Astrocyte (in vitro differentiated cells and primary cell): Measurements from ENCODE around the gene PPP3CA.

Experiments
- EZH2 ChIP-seq: IDR thresholded peaks from 2 replicates; pipeline ENCODE4 v1.6.1; 2012; ENCODE audit warnings: mild to moderate bottlenecking, low read length, inconsistent platforms; ENCODE audit not compliant: insufficient read depth
- TF ChIP-seq, protein P1 (sequence below): IDR thresholded peaks from 2 replicates; pipeline ENCODE4 v1.5.1; 2011; ENCODE audit warnings: low read depth, mild to moderate bottlenecking, inconsistent platforms, low read length, moderate library complexity; ENCODE audit not compliant: insufficient read depth

DNA sequence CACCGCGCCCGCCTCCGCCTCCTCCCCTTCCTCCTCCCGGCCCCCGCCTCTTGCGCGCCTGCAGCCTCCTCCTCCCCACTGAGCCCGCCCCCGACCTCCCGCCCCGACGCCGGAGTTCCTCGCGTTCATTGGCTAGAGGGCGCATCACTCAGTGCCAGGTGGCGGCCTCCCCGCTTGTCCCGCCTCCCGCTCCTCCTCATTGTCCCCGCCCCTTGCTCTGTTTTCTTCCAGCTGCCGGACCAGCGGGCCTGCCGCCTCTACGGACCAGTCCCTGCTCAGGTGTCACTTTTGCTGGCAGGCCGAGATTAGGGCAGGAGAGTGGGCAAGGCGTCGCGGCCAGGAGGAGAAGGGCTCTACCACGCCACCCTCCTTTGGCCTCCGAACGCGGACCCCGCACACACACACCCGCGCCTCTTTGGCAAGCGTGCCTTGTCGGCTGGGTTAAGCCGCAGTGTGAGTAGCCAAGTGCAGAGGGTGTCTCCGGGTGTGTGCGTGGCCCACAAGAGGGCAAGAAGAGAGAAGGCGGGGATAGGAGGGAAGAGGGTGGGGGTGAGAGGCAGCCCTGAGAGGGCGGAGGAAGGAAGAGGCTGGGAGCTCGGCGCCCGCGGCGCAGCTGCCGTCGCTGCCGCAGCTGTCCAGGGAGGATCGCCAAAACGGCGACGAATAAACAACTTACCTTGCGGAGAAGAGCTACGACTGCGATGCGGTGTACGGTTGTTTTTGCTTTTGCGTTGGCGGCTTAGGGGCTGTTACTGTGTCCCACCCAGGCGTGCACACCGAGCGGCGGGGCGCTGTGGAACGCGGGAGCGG lies 436 bp upstream of the PPP3CA start:
- TF ChIP-seq, protein P1, sequence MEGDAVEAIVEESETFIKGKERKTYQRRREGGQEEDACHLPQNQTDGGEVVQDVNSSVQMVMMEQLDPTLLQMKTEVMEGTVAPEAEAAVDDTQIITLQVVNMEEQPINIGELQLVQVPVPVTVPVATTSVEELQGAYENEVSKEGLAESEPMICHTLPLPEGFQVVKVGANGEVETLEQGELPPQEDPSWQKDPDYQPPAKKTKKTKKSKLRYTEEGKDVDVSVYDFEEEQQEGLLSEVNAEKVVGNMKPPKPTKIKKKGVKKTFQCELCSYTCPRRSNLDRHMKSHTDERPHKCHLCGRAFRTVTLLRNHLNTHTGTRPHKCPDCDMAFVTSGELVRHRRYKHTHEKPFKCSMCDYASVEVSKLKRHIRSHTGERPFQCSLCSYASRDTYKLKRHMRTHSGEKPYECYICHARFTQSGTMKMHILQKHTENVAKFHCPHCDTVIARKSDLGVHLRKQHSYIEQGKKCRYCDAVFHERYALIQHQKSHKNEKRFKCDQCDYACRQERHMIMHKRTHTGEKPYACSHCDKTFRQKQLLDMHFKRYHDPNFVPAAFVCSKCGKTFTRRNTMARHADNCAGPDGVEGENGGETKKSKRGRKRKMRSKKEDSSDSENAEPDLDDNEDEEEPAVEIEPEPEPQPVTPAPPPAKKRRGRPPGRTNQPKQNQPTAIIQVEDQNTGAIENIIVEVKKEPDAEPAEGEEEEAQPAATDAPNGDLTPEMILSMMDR, result no peak
- no peak for TF ChIP-seq EZH2
